ENCODE data around the gene CFD. TPM values are rescaled to one million over a fixed set of nuclear protein-coding genes. Genes with fewer than 3 reads are reported as not detected.

Gene CFD
- total RNA-seq, 1 donor from 2014 or later = not detected

- peak; percentile 89 for DNase-seq
- peaks cover 15% of the 10 kb centered on the region for H3K27me3 Mint-ChIP-seq (ENCODE audit: unreplicated experiment)
- no peak for TF ChIP-seq CTCF (IDR thresholded peaks at IDR 0.05; ENCODE audit: partially characterized antibody, unreplicated experiment)
- H3K9me3 Mint-ChIP-seq (ENCODE audit: unreplicated experiment) = peaks cover 19% of the 10 kb centered on the region
- peaks cover 3% of the 10 kb centered on the region for H3K4me1 Mint-ChIP-seq (ENCODE audit: low read depth, unreplicated experiment)
- H3K27ac Mint-ChIP-seq (ENCODE audit: unreplicated experiment) = peak within 1 kb of the TSS; percentile 99
- peak within 1 kb of the TSS; percentile 90 for H3K4me3 Mint-ChIP-seq (ENCODE audit: unreplicated experiment)
- no peaks in the 10 kb centered on the region for H3K36me3 Mint-ChIP-seq (ENCODE audit: unreplicated experiment)
Observed at GRCh38 chr19:892894-893689, 33.6 kb downstream of the CFD start, which contains the start of the genes MED16 and RNU6-9. Gene MED16 (minus strand): TSS chr19:893187. CDS start chr19:891131, 2,056 bp downstream. Gene RNU6-9 (plus strand): TSS chr19:893484.

- no peak overlapping the region for H3K27ac Mint-ChIP-seq (ENCODE audit: unreplicated experiment)
- no peak for DNase-seq
- peaks cover 19% of the 10 kb centered on the region for H3K9me3 Mint-ChIP-seq (ENCODE audit: unreplicated experiment)
- peaks cover 20% of the 10 kb centered on the region for H3K27me3 Mint-ChIP-seq (ENCODE audit: unreplicated experiment)
- H3K4me3 Mint-ChIP-seq (ENCODE audit: unreplicated experiment) = no peak overlapping the region
- TF ChIP-seq CTCF (IDR thresholded peaks at IDR 0.05; ENCODE audit: partially characterized antibody, unreplicated experiment) = no peak
- H3K4me1 Mint-ChIP-seq (ENCODE audit: low read depth, unreplicated experiment) = peaks cover 6% of the 10 kb centered on the region
- H3K36me3 Mint-ChIP-seq (ENCODE audit: unreplicated experiment) = no peaks in the 10 kb centered on the region
Observed at GRCh38 chr19:896434-896833, 37.0 kb downstream of the CFD start.

- no peak overlapping the region for H3K27ac Mint-ChIP-seq (ENCODE audit: unreplicated experiment)
- H3K9me3 Mint-ChIP-seq (ENCODE audit: unreplicated experiment) = peaks cover 19% of the 10 kb centered on the region
- no peak overlapping the region for H3K4me3 Mint-ChIP-seq (ENCODE audit: unreplicated experiment)
- TF ChIP-seq CTCF (IDR thresholded peaks at IDR 0.05; ENCODE audit: partially characterized antibody, unreplicated experiment) = no peak
- peaks cover 20% of the 10 kb centered on the region for H3K27me3 Mint-ChIP-seq (ENCODE audit: unreplicated experiment)
- H3K36me3 Mint-ChIP-seq (ENCODE audit: unreplicated experiment) = no peaks in the 10 kb centered on the region
- no peak for DNase-seq
- H3K4me1 Mint-ChIP-seq (ENCODE audit: low read depth, unreplicated experiment) = peaks cover 6% of the 10 kb centered on the region
Observed at GRCh38 chr19:896999-897398, 37.5 kb downstream of the CFD start.

GRCh38 chr19:897442-898039, 38.1 kb downstream of the CFD start:
- peak; percentile 48 for TF ChIP-seq CTCF (IDR thresholded peaks at IDR 0.05; ENCODE audit: partially characterized antibody, unreplicated experiment)
- Mint-ChIP-seq H3K27me3 (ENCODE audit: unreplicated experiment) (peaks cover 20% of the 10 kb centered on the region), H3K4me3 (ENCODE audit: unreplicated experiment) (no peak overlapping the region), H3K9me3 (ENCODE audit: unreplicated experiment) (peaks cover 15% of the 10 kb centered on the region), H3K27ac (ENCODE audit: unreplicated experiment) (no peak overlapping the region), H3K36me3 (ENCODE audit: unreplicated experiment) (no peaks in the 10 kb centered on the region), H3K4me1 (ENCODE audit: low read depth, unreplicated experiment) (peaks cover 7% of the 10 kb centered on the region)
- DNase-seq = peak; percentile 58

- Mint-ChIP-seq H3K27me3 (ENCODE audit: unreplicated experiment) (peaks cover 13% of the 10 kb centered on the region), H3K27ac (ENCODE audit: unreplicated experiment) (peak overlapping the region; percentile 82), H3K36me3 (ENCODE audit: unreplicated experiment) (no peaks in the 10 kb centered on the region), H3K4me1 (ENCODE audit: low read depth, unreplicated experiment) (peaks cover 8% of the 10 kb centered on the region), H3K4me3 (ENCODE audit: unreplicated experiment) (peak overlapping the region; percentile 69), H3K9me3 (ENCODE audit: unreplicated experiment) (peaks cover 12% of the 10 kb centered on the region)
- TF ChIP-seq CTCF (IDR thresholded peaks at IDR 0.05; ENCODE audit: partially characterized antibody, unreplicated experiment) = no peak
- peak; percentile 88 for DNase-seq
Observed at GRCh38 chr19:898663-899062, 39.2 kb downstream of the CFD start.

All from glutamatergic neuron (in vitro differentiated cells).